Right forelimb (tissue), 1 donor: ENCODE results near the gene GBP7.

Experiments
- DNase-seq: peaks from one replicate; pipeline ENCODE4 v3.0.0-alpha.2; 2018

Gene GBP7

DNA sequence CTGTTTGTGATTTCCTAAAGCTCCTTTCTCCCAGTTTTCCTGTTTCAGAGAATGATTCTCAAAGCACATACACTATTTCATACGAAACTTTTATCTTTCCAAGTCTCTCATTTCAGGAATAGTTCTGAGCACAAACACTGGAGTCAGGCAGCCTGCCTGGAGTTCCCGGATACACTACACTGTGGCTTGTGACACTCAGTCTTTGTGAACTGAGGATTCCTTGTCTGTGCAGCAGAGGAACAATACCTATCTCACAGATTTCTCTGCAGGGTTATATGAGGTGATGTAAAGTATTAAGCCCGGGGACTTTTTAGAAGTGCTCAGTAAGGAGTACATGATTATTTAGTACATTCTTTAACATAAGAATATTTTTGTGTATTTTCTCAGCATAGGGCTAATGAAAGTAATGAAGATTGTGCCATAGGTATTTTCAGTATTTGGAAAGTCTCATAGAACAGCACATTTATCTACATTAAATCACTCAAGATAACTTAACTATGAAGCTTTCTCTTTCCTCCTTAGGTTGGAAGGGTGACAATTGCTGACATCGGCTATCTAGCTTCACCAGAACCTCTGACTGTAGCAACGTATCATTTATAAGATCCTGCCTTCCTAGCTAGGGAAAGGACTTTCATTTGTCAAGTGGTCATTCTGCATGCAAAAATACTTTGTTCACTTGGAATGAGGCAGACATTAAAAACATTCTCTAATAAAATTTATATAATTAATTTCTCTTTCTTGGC is 62.8 kb downstream of the GBP7 start:
- no peak for DNase-seq

GRCh38 chr1:89104687-89105086 is 71.1 kb downstream of the GBP7 start:
- no peak for DNase-seq

DNA sequence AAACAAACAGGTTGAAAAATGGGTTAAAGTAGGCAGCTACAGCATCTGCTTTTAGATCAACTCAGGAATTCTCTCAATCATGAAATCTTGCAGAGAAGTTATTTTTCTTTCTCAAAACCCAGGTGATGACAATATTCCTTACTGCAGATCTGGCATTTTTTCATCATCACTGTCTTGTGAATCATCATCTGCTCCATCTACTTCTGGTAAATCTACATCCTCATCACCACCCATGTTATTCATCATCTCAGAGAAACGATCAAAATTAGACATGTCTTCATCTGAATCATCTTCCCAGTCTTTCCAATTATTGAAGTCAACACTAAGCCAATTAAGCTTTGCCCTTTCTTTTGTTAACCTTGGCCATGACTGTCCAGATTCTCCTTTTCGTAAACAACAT is 71.7 kb downstream of the GBP7 start:
- DNase-seq: no peak

GRCh38 chr1:89102021-89102420 is 73.8 kb downstream of the GBP7 start:
- no peak for DNase-seq

DNA sequence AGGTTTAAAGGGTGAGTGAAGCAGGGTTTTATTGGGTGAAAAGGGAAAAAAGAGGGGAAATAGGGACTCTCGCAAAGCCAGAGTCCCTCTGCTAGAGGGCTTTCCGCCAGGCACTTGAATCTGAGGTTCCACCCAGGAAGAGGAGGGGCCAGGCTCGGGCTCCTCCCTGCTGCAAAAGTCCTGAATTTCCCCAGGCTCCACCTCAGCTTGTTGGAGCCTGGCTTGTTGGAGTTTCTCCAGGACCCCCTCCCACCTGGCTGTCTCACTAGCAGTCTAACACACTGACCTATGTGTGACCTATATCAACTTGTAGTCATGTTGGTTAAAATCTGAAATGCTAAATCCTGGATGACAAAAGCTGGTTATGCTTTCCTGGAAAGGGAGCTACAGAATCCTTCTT is 75.4 kb downstream of the GBP7 start:
- DNase-seq: no peak

GRCh38 chr1:89098857-89099256 is 76.9 kb downstream of the GBP7 start:
- no peak for DNase-seq

GRCh38 chr1:89095737-89096136 is 80.1 kb downstream of the GBP7 start:
- DNase-seq: no peak

GRCh38 chr1:89089962-89090361 is 85.8 kb downstream of the GBP7 start:
- DNase-seq: no peak

GRCh38 chr1:89088572-89088971 is 87.2 kb downstream of the GBP7 start:
- DNase-seq: no peak

GRCh38 chr1:89087241-89087640 is 88.6 kb downstream of the GBP7 start:
- DNase-seq: no peak

DNA sequence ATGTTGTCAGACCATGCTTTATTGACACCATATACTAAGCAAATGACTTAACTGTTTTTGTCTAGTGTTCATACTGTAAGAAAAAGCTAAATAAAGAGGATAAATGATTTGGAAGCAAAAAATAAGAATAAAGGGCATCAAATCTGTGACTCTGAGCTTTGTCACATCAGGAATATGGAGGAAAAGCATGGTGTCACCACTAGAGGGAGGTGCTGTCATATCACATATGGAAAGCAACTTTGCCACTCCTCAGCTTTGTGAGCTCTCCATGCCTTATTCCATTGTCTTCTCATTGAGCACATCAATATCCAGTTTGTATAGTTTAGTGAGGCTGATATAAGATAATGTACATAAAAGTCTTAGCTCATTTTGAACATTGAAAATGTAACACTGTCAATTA is 90.0 kb downstream of the GBP7 start:
- no peak for DNase-seq
